ENCODE measurements around the gene NAP1L1.

The NAP1L1 gene

GRCh38 chr12:76018672-76019071 is 65.8 kb downstream of the NAP1L1 start:
- TF ChIP-seq PAX5 (IDR thresholded peaks at IDR 0.05; ENCODE audit: insufficient read depth, low read length, severe bottlenecking) = no peak
- TF ChIP-seq TAF1 (IDR thresholded peaks at IDR 0.05; ENCODE audit: low read depth, low read length) = no peak
- no peak for TF ChIP-seq POLR2A (IDR thresholded peaks at IDR 0.05; ENCODE audit: low read depth, low read length)
- TF ChIP-seq POU2F2 (IDR thresholded peaks at IDR 0.05; ENCODE audit: low read depth, low read length) = no peak
- DNase-seq (ENCODE audit: insufficient read length, low spot score) = no peak
- FAIRE-seq = no peak

- DNase-seq (ENCODE audit: insufficient read length, low spot score) (no peak), FAIRE-seq (no peak)
- TF ChIP-seq POLR2A (IDR thresholded peaks at IDR 0.05; ENCODE audit: low read depth, low read length) (no peak), PAX5 (IDR thresholded peaks at IDR 0.05; ENCODE audit: insufficient read depth, low read length, severe bottlenecking) (no peak), POU2F2 (IDR thresholded peaks at IDR 0.05; ENCODE audit: low read depth, low read length) (no peak), POLR2AphosphoS5 (IDR thresholded peaks at IDR 0.05; ENCODE audit: low read depth, low read length) (no peak), SPI1 (IDR thresholded peaks at IDR 0.05; ENCODE audit: low read depth, low read length) (no peak), TAF1 (IDR thresholded peaks at IDR 0.05; ENCODE audit: low read depth, low read length) (no peak)
Observed at GRCh38 chr12:76018111-76018510, 66.4 kb downstream of the NAP1L1 start.

GRCh38 chr12:76014007-76014406 is 70.5 kb downstream of the NAP1L1 start:
- no peak for TF ChIP-seq PAX5 (IDR thresholded peaks at IDR 0.05; ENCODE audit: insufficient read depth, low read length, severe bottlenecking)
- TF ChIP-seq POLR2AphosphoS5 (IDR thresholded peaks at IDR 0.05; ENCODE audit: low read depth, low read length) = no peak
- no peak for TF ChIP-seq TAF1 (IDR thresholded peaks at IDR 0.05; ENCODE audit: low read depth, low read length)
- no peak for TF ChIP-seq POU2F2 (IDR thresholded peaks at IDR 0.05; ENCODE audit: low read depth, low read length)
- no peak for TF ChIP-seq POLR2A (IDR thresholded peaks at IDR 0.05; ENCODE audit: low read depth, low read length)
- TF ChIP-seq SPI1 (IDR thresholded peaks at IDR 0.05; ENCODE audit: low read depth, low read length) = no peak
- FAIRE-seq = no peak
- DNase-seq (ENCODE audit: insufficient read length, low spot score) = no peak

- no peak for TF ChIP-seq POLR2AphosphoS5 (IDR thresholded peaks at IDR 0.05; ENCODE audit: low read depth, low read length)
- TF ChIP-seq SPI1 (IDR thresholded peaks at IDR 0.05; ENCODE audit: low read depth, low read length) = no peak
- TF ChIP-seq TAF1 (IDR thresholded peaks at IDR 0.05; ENCODE audit: low read depth, low read length) = no peak
- TF ChIP-seq POU2F2 (IDR thresholded peaks at IDR 0.05; ENCODE audit: low read depth, low read length) = no peak
- TF ChIP-seq PAX5 (IDR thresholded peaks at IDR 0.05; ENCODE audit: insufficient read depth, low read length, severe bottlenecking) = no peak
- no peak for TF ChIP-seq POLR2A (IDR thresholded peaks at IDR 0.05; ENCODE audit: low read depth, low read length)
- no peak for DNase-seq (ENCODE audit: insufficient read length, low spot score)
- FAIRE-seq = no peak
Observed at GRCh38 chr12:76013603-76014002, 70.9 kb downstream of the NAP1L1 start.

- DNase-seq (ENCODE audit: insufficient read length, low spot score) (no peak), FAIRE-seq (no peak)
- TF ChIP-seq PAX5 (IDR thresholded peaks at IDR 0.05; ENCODE audit: insufficient read depth, low read length, severe bottlenecking) (no peak), POU2F2 (IDR thresholded peaks at IDR 0.05; ENCODE audit: low read depth, low read length) (no peak)
Observed at GRCh38 chr12:76012644-76013043, 71.8 kb downstream of the NAP1L1 start.

GRCh38 chr12:76010732-76011458 is 73.6 kb downstream of the NAP1L1 start:
- no peak for FAIRE-seq
- TF ChIP-seq SPI1 (IDR thresholded peaks at IDR 0.05; ENCODE audit: low read depth, low read length) = no peak
- no peak for TF ChIP-seq POLR2A (IDR thresholded peaks at IDR 0.05; ENCODE audit: low read depth, low read length)
- TF ChIP-seq TAF1 (IDR thresholded peaks at IDR 0.05; ENCODE audit: low read depth, low read length) = no peak
- TF ChIP-seq PAX5 (IDR thresholded peaks at IDR 0.05; ENCODE audit: insufficient read depth, low read length, severe bottlenecking) = no peak
- TF ChIP-seq POU2F2 (IDR thresholded peaks at IDR 0.05; ENCODE audit: low read depth, low read length) = no peak
- no peak for TF ChIP-seq POLR2AphosphoS5 (IDR thresholded peaks at IDR 0.05; ENCODE audit: low read depth, low read length)
- no peak for DNase-seq (ENCODE audit: insufficient read length, low spot score)

GRCh38 chr12:76008428-76008827 is 76.1 kb downstream of the NAP1L1 start:
- TF ChIP-seq PAX5 (IDR thresholded peaks at IDR 0.05; ENCODE audit: insufficient read depth, low read length, severe bottlenecking) = no peak
- TF ChIP-seq POU2F2 (IDR thresholded peaks at IDR 0.05; ENCODE audit: low read depth, low read length) = no peak
- TF ChIP-seq POLR2AphosphoS5 (IDR thresholded peaks at IDR 0.05; ENCODE audit: low read depth, low read length) = no peak
- no peak for TF ChIP-seq TAF1 (IDR thresholded peaks at IDR 0.05; ENCODE audit: low read depth, low read length)
- no peak for TF ChIP-seq SPI1 (IDR thresholded peaks at IDR 0.05; ENCODE audit: low read depth, low read length)
- no peak for TF ChIP-seq POLR2A (IDR thresholded peaks at IDR 0.05; ENCODE audit: low read depth, low read length)
- no peak for FAIRE-seq
- no peak for DNase-seq (ENCODE audit: insufficient read length, low spot score)

GRCh38 chr12:76007640-76008039 is 76.8 kb downstream of the NAP1L1 start:
- DNase-seq (ENCODE audit: insufficient read length, low spot score) (no peak), FAIRE-seq (no peak)
- TF ChIP-seq POLR2A (IDR thresholded peaks at IDR 0.05; ENCODE audit: low read depth, low read length) (no peak), PAX5 (IDR thresholded peaks at IDR 0.05; ENCODE audit: insufficient read depth, low read length, severe bottlenecking) (no peak), TAF1 (IDR thresholded peaks at IDR 0.05; ENCODE audit: low read depth, low read length) (no peak), POU2F2 (IDR thresholded peaks at IDR 0.05; ENCODE audit: low read depth, low read length) (no peak), POLR2AphosphoS5 (IDR thresholded peaks at IDR 0.05; ENCODE audit: low read depth, low read length) (no peak), SPI1 (IDR thresholded peaks at IDR 0.05; ENCODE audit: low read depth, low read length) (no peak)

GRCh38 chr12:76006028-76006925 is 78.2 kb downstream of the NAP1L1 start:
- DNase-seq (ENCODE audit: insufficient read length, low spot score) (no peak), FAIRE-seq (no peak)
- no peak for TF ChIP-seq POLR2AphosphoS5 (IDR thresholded peaks at IDR 0.05; ENCODE audit: low read depth, low read length)
- TF ChIP-seq TAF1 (IDR thresholded peaks at IDR 0.05; ENCODE audit: low read depth, low read length) = no peak
- TF ChIP-seq POLR2A (IDR thresholded peaks at IDR 0.05; ENCODE audit: low read depth, low read length) = no peak
- TF ChIP-seq POU2F2 (IDR thresholded peaks at IDR 0.05; ENCODE audit: low read depth, low read length) = no peak
- TF ChIP-seq PAX5 (IDR thresholded peaks at IDR 0.05; ENCODE audit: insufficient read depth, low read length, severe bottlenecking) = no peak
- no peak for TF ChIP-seq SPI1 (IDR thresholded peaks at IDR 0.05; ENCODE audit: low read depth, low read length)

Data from GM12891 (cell line).